HepG2 (cell line): Measurements from ENCODE around the gene FGF3. TPM values are rescaled to one million over a fixed set of nuclear protein-coding genes. Genes with fewer than 3 reads are reported as not detected.

Source experiments
- polyA plus RNA-seq, 8 experiments: library from polyadenylated mRNA; depleted of rRNA in 3 of 8; stranded (reverse) in 7 of 8; unstranded in 1 of 8; fragments of >200 nt; fragmentation: Illumina TruSeq in 4 of 8; extraction: Trizol in 4 of 8; gene quantifications; 2 replicates each; pipeline versions ENCODE4 v1.2.1 to v1.2.3, GENCODE V29; 2011 to 2016; ENCODE audit warnings: low read depth in 4 of 8, missing spikeins in 1 of 8, mixed read lengths in 1 of 8; ENCODE audit not compliant: insufficient read depth in 1 of 8
- total RNA-seq, 5 experiments: library from RNA; depleted of rRNA; stranded (reverse); fragments of >200 nt; fragmentation: Illumina TruSeq; extraction: Trizol; gene quantifications; 2 replicates each; pipeline ENCODE4 v1.2.3, GENCODE V29; 2016; ENCODE audit warnings: low read depth in 1 of 5
- TF ChIP-seq, protein P1 (sequence below): sonication (generic); formaldehyde crosslinking; IDR thresholded peaks from 2 replicates; pipeline ENCODE4 v1.4.0; 2020; ENCODE audit warnings: missing genetic modification reagents
- TF ChIP-seq, protein P2 (sequence below): sonication (generic); formaldehyde crosslinking; IDR thresholded peaks from 2 replicates; pipeline ENCODE4 v1.4.0; 2020; ENCODE audit warnings: missing genetic modification reagents
- TF ChIP-seq, protein P3 (sequence below): sonication (generic); formaldehyde crosslinking; IDR thresholded peaks from 2 replicates; pipeline ENCODE4 v1.8.0; 2022; ENCODE audit warnings: mild to moderate bottlenecking, missing genetic modification reagents

FGF3 gene
- total and polyA plus RNA-seq, 2 of the 13 experiments (the other 11 are each of a cell fraction or from before 2014, with no cell fraction given) = not detected

DNA sequence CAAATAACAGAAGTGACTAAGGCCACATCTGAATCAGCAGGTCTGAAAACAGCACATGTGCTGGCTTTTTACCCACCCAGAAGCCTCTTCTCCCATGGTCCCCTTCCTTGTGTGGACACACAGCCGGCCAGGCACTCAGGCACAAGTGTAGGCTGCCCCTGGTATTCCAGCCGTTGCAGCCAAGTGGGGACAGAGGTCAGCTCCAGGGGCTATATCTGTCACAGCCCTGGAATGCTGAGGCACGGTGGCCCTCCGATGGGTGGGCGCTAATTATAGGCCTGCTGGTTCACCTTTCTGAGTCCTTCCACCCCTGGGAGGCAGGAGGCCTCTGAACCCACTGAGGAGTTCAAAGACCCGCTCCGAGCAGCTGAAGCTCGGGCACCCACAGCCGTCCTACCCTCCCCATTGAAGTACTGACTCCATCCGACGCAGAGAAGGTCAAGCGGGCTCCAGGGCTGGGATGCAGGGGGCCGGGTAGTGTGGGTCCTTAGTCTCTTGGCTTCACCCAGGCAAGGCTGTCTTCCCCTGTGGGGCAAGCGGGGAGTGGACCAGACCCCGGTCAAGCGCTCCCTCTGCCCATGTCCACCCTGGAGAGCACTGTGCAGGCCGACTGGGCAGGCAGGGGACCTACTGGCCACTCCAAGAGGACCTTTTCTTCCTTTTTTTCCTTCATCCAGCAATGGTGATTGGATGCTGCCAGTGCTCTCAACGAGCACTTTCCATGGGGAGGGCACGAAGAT, 14.3 kb downstream of the FGF3 start (continued):
- TF ChIP-seq, protein P1, sequence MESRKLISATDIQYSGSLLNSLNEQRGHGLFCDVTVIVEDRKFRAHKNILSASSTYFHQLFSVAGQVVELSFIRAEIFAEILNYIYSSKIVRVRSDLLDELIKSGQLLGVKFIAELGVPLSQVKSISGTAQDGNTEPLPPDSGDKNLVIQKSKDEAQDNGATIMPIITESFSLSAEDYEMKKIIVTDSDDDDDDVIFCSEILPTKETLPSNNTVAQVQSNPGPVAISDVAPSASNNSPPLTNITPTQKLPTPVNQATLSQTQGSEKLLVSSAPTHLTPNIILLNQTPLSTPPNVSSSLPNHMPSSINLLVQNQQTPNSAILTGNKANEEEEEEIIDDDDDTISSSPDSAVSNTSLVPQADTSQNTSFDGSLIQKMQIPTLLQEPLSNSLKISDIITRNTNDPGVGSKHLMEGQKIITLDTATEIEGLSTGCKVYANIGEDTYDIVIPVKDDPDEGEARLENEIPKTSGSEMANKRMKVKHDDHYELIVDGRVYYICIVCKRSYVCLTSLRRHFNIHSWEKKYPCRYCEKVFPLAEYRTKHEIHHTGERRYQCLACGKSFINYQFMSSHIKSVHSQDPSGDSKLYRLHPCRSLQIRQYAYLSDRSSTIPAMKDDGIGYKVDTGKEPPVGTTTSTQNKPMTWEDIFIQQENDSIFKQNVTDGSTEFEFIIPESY = no peak
- TF ChIP-seq, protein P2, sequence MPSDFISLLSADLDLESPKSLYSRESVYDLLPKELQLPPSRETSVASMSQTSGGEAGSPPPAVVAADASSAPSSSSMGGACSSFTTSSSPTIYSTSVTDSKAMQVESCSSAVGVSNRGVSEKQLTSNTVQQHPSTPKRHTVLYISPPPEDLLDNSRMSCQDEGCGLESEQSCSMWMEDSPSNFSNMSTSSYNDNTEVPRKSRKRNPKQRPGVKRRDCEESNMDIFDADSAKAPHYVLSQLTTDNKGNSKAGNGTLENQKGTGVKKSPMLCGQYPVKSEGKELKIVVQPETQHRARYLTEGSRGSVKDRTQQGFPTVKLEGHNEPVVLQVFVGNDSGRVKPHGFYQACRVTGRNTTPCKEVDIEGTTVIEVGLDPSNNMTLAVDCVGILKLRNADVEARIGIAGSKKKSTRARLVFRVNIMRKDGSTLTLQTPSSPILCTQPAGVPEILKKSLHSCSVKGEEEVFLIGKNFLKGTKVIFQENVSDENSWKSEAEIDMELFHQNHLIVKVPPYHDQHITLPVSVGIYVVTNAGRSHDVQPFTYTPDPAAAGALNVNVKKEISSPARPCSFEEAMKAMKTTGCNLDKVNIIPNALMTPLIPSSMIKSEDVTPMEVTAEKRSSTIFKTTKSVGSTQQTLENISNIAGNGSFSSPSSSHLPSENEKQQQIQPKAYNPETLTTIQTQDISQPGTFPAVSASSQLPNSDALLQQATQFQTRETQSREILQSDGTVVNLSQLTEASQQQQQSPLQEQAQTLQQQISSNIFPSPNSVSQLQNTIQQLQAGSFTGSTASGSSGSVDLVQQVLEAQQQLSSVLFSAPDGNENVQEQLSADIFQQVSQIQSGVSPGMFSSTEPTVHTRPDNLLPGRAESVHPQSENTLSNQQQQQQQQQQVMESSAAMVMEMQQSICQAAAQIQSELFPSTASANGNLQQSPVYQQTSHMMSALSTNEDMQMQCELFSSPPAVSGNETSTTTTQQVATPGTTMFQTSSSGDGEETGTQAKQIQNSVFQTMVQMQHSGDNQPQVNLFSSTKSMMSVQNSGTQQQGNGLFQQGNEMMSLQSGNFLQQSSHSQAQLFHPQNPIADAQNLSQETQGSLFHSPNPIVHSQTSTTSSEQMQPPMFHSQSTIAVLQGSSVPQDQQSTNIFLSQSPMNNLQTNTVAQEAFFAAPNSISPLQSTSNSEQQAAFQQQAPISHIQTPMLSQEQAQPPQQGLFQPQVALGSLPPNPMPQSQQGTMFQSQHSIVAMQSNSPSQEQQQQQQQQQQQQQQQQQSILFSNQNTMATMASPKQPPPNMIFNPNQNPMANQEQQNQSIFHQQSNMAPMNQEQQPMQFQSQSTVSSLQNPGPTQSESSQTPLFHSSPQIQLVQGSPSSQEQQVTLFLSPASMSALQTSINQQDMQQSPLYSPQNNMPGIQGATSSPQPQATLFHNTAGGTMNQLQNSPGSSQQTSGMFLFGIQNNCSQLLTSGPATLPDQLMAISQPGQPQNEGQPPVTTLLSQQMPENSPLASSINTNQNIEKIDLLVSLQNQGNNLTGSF (CRISPR knock-in tag) = no peak
- TF ChIP-seq, protein P3, sequence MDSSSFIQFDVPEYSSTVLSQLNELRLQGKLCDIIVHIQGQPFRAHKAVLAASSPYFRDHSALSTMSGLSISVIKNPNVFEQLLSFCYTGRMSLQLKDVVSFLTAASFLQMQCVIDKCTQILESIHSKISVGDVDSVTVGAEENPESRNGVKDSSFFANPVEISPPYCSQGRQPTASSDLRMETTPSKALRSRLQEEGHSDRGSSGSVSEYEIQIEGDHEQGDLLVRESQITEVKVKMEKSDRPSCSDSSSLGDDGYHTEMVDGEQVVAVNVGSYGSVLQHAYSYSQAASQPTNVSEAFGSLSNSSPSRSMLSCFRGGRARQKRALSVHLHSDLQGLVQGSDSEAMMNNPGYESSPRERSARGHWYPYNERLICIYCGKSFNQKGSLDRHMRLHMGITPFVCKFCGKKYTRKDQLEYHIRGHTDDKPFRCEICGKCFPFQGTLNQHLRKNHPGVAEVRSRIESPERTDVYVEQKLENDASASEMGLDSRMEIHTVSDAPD (CRISPR knock-in tag) = no peak
